ENCODE measurements around the gene GRAMD1A. TPM values are rescaled to one million over a fixed set of nuclear protein-coding genes. Genes with fewer than 3 reads are reported as not detected.

GRAMD1A gene
- polyA plus RNA-seq, 1 of the 3 experiments (the other 2 are of a cell fraction): 81.9 TPM

DNA sequence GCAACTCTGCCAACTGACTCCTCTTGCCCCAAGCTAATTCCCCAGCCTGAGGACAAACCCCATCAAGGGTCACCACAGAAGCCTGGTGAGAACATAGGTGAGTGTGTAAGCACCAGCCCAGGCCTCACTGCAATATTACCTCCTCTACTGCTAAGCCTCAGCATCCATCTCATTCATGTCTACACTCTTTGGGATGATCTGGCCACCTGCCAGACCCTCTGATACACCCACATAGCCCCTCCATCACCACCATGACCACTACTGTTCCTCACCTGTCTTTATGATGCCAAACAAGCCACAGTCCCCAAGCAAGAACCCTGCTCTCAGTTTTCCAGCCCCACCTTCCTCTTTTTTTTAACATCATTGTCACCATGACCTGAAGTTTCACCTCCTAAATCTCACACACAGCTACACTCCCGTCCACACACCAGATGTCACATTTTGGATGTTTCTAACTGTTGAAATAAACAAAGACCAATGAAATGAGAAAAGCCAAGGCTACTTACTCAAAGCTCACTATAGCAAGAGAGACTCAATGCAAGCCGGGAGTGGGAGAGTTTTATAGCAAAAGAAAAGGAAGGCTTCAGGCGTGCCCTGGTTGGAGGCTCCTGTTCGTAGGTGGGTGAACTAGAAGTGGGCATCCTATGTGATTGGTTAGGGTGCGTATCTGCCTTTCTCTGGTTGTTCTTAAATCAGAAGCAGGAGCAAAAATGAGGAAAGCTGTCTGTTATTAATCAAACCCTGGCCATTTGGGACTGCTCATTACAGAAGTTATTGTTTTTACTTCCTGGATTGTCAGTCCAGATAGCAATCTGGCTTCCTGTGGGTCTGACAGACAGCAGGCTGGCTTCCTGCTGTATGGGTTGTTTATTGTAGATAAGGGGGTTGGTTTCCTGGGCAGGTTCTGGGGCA, 38.1 kb upstream of the GRAMD1A start (continued):
- TF ChIP-seq IRF3 (IDR thresholded peaks at IDR 0.05; ENCODE audit: low read depth, low read length): no peak
- no peak for TF ChIP-seq FOXM1 (IDR thresholded peaks at IDR 0.05; ENCODE audit: low read depth)
- peak; percentile 47 for TF ChIP-seq GABPA (IDR thresholded peaks at IDR 0.05; ENCODE audit: low read depth)
- TF ChIP-seq, protein P1, sequence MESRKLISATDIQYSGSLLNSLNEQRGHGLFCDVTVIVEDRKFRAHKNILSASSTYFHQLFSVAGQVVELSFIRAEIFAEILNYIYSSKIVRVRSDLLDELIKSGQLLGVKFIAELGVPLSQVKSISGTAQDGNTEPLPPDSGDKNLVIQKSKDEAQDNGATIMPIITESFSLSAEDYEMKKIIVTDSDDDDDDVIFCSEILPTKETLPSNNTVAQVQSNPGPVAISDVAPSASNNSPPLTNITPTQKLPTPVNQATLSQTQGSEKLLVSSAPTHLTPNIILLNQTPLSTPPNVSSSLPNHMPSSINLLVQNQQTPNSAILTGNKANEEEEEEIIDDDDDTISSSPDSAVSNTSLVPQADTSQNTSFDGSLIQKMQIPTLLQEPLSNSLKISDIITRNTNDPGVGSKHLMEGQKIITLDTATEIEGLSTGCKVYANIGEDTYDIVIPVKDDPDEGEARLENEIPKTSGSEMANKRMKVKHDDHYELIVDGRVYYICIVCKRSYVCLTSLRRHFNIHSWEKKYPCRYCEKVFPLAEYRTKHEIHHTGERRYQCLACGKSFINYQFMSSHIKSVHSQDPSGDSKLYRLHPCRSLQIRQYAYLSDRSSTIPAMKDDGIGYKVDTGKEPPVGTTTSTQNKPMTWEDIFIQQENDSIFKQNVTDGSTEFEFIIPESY (IDR thresholded peaks at IDR 0.05; ENCODE audit: borderline replicate concordance, low read depth): no peak
- no peak for TF ChIP-seq TEAD4 (IDR thresholded peaks at IDR 0.05; ENCODE audit: borderline replicate concordance, insufficient read depth)
- TF ChIP-seq, protein P2, sequence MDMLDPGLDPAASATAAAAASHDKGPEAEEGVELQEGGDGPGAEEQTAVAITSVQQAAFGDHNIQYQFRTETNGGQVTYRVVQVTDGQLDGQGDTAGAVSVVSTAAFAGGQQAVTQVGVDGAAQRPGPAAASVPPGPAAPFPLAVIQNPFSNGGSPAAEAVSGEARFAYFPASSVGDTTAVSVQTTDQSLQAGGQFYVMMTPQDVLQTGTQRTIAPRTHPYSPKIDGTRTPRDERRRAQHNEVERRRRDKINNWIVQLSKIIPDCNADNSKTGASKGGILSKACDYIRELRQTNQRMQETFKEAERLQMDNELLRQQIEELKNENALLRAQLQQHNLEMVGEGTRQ (IDR thresholded peaks at IDR 0.05; ENCODE audit: borderline replicate concordance, low read depth, low read length): no peak
- TF ChIP-seq RFX5 (IDR thresholded peaks at IDR 0.05; ENCODE audit: low read length): no peak
- TF ChIP-seq, protein P3, sequence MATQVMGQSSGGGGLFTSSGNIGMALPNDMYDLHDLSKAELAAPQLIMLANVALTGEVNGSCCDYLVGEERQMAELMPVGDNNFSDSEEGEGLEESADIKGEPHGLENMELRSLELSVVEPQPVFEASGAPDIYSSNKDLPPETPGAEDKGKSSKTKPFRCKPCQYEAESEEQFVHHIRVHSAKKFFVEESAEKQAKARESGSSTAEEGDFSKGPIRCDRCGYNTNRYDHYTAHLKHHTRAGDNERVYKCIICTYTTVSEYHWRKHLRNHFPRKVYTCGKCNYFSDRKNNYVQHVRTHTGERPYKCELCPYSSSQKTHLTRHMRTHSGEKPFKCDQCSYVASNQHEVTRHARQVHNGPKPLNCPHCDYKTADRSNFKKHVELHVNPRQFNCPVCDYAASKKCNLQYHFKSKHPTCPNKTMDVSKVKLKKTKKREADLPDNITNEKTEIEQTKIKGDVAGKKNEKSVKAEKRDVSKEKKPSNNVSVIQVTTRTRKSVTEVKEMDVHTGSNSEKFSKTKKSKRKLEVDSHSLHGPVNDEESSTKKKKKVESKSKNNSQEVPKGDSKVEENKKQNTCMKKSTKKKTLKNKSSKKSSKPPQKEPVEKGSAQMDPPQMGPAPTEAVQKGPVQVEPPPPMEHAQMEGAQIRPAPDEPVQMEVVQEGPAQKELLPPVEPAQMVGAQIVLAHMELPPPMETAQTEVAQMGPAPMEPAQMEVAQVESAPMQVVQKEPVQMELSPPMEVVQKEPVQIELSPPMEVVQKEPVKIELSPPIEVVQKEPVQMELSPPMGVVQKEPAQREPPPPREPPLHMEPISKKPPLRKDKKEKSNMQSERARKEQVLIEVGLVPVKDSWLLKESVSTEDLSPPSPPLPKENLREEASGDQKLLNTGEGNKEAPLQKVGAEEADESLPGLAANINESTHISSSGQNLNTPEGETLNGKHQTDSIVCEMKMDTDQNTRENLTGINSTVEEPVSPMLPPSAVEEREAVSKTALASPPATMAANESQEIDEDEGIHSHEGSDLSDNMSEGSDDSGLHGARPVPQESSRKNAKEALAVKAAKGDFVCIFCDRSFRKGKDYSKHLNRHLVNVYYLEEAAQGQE (IDR thresholded peaks at IDR 0.05; ENCODE audit: low read depth, low read length): no peak
- peak; percentile 88 for TF ChIP-seq FOXJ3 (CRISPR knock-in tag; IDR thresholded peaks at IDR 0.05)
- TF ChIP-seq SMC3 (IDR thresholded peaks at IDR 0.05; ENCODE audit: low read depth, low read length): no peak
- no peak for TF ChIP-seq RAD21 (IDR thresholded peaks at IDR 0.05; ENCODE audit: low read length)
- TF ChIP-seq MAX (IDR thresholded peaks at IDR 0.05; ENCODE audit: low read depth): no peak
- no peak for TF ChIP-seq MEF2A (IDR thresholded peaks at IDR 0.05; ENCODE audit: borderline replicate concordance, low read depth)

All from SK-N-SH (cell line).